HUDEP-2 (cell line): ENCODE data around the gene UNCX.

ENCODE experiments used
- DNase-seq, 76 experiments: peaks; one replicate each; lab custom pipeline; 2025; ENCODE audit not compliant: unreplicated experiment in 76 of 76; lab: John Stamatoyannopoulos, UW

Gene UNCX

DNA sequence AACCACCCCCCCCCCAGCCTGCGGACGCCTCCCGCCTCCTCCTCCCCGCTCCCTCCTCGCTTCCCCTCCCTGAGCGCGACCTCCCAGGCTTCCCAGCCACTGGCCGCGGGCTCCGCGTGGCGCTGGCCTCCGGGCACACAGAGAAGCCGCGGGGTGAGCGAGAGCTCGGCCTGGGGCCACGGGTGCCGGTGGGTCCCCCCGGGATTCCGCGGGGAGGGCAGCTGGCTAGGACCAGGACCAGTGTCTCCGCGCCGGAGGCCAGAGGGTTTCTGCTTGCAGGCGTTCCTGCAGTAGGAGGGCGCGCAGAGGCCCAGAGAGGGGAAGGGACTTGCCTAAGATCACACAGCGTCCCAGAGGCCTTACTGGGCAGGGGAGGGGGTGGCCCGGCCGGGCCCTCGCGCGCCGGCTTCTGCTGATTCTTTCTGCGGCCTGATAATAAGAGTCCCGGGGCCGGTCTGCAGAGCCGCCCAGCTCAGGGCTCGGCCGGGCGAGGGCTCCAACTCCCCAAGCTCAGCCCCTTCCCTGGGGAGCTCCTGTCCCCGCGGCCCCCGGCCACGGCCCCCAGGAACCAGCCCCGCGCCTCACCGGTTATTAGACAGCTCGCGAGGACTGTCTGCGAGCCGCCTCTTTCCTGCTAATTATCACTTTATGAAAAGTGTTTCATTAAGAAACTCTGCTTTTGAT lies 10.1 kb downstream of the UNCX start:
- no peak for DNase-seq

DNA sequence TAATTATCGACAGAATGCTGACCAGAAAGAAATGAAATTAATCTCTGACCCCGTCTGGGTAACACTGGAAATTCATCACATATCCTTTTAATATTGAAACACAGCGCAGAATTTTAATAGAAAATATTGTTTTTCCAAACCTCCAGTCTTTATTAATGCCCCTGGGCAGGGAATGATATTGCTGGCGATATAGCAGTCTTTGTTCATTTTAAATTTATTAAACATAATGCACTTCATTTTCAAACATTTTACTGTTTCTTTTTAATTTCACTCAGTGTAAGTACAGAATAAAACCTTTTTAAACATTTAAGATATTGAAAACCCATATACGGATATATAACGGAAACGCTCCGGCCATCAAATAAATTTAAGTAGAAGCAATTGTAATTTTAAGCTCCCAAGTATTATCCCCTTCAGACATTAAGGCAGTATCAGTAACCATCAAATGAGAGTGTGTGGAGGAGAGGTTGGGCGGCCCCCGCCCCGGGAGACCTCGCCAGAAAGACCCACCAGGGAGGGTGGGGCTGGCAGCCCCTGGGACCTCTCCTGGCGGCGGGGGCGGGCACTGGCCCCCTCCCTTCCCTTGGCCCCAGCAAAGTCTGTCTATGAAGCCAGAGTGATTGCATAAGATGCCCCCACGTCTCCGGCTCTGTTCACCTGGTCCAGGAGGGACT lies 10.8 kb downstream of the UNCX start:
- no peak for DNase-seq

DNA sequence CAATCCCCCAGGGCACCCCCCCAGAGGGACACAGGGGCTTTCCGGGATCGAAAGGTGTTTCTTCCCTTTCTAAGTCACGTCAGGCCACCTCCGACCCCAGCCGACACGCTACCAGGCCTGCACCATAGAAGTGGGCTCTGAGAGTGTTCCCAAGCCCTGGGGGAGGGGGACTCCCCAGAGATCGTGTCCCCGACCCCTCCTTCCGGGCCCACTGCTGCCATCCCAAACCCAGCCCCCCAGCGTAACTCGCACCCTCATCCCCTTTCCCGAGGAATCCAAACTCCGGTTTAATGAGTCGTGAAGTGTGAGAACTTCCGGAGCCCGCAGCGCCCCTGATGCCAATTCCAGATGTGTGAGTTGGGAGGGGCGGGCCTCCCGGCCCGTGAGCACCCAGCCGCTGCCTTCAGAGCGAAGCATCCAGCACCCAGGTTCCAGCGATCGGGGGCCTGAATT lies 11.3 kb downstream of the UNCX start:
- DNase-seq, result no peak

DNA sequence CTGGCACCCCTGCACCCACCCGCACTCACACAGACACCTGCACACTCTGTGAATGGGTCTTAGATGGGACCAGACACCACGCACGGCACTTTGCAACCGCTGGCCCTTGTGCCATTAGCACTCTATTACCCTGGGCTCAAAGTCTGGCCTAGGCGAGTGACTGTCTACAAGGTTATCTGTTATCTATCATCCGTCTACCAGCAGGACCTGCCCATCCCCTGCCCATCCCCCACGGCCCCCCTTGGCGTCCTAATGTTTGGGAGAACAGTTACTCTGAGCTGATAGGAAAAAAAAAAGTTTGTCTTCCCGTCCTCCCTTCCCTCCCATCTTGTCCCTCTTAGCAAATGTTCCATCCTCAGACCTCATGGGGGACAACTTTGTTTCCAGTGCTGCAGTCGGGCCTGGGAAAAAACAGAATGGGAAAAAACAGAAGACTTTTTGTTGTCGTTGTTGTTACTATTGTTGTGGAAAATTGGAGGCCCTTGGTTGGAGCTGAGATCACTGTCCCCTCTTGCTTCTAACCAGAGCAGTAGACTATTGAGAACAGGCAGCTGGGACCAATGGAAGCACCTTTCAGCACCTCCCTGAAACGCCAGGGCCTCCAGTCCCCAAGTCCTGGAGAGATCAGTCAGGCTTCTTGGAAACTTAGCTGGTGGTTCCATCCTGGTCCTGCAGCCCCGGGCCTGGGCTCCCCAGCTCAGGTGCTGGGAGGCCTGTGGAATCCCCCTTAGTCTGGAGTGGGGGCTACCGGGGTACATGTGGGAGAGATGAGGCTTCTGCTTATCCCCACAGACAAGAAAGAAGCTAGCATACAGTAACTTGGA lies 12.2 kb downstream of the UNCX start:
- no peak for DNase-seq

DNA sequence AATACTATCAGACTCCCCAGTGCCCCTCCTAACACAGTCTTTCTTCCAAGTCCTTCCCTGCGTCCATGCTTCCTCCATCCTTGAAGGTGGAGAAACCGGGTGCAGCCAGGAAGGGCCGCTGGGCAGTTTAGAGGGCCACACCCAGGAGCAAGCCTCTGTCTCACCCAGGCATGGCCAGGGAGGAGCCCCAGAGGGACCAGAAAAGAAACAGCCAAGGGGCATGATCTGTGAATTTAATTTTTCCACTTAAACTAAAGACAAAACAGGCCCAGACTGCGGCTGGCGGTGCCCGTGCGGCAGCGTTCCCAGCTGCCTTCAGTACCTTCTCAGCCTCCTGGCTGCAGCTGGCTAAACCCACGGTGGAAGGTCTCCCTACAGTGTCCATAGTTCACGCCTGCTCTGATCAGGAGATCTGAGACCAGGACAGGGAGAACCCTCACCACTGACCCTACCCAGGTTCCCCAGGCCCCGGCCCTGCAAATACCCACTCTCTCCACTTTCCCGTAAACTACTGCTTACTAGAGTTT lies 12.9 kb downstream of the UNCX start:
- no peak for DNase-seq

DNA sequence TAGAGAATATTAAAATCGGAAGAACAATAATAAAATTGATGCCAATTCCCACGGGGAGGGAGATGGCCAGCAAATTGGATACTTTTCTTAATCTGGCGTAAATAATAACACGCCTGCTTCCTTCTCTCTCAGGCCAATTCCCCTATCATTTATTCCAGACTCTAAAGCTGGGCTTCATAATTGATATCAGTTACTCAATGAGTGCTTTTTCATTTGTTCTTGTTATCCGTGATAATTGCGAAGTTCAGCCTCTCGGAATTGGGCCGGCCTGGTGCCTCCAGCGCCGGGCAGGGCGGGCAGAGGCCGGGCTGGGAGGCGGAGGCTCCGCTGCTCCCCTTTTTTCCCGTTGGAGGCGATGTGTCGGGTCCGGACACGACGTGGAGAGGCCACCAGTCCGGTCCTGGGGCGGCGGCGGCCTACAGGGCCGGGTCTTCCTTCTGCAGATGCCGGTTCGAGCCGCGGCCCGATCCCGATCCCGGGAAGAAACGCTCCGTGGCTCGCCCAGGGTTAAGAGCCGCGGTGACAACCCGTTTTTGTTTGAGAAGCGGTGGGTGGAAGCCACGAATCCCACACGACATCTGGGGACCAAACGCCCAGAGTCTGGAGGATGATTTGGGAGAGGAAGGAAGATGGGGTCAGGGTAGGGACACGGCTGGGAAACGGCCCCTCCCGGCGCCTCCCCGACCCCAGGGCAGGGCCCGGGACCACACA lies 13.6 kb downstream of the UNCX start:
- no peak for DNase-seq

DNA sequence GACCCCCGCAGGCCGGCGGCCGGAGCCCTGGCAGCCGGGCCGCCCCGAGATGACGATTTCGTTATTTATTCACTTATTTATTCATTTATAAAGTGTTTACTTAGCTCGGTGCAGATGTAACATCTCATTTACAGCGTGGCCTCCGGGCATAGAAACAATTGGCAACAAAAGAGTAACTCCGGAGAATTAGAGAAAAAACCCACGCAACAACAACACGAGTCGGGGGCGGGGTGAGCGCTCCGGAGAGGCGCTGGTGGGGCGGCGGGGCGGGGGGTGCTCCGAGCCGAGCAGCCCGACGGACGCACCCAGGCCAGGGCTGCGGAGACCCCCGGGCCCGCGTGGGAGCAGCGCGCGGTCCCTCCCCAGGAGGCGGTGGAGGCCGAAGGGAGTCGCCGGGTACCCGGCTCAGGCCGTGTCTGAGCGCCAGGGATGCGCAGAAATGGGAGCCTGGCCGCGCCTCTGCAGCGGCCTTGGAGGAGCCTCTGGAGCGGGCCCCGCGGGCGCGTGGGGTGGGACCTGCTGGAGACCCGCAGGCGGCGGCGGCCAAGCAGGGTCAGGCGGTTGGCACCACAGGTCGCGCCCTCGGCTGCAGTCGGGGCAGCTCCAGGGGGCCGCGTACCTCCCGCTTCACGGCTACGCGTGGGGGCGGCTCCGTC lies 14.3 kb downstream of the UNCX start:
- DNase-seq, result no peak

DNA sequence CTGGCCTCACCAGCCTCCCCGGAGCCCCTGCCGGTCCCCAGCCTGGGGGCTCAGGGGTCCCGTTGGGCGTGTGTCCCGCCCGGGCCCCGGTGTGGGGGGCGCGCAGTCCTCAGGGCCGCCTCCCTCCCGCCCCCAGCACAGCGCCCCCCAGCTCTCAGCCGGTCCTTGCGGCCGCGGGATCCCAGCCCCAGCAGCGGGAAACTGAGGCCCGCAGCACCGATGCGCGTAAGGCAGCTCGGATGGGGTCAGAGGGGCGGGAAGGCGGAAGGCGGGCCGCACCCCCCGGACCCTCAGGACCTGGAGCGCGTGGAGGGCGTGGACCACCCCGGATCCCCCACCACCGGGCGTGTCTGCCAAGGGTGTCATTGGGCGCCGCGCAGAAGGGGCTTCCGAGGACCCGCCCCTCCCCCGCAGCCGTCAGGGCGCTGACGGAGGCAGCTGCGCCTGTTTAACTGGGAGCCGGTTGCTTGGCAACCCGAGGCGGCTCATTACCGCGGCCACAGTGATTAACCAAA lies 14.9 kb downstream of the UNCX start:
- DNase-seq, result no peak

DNA sequence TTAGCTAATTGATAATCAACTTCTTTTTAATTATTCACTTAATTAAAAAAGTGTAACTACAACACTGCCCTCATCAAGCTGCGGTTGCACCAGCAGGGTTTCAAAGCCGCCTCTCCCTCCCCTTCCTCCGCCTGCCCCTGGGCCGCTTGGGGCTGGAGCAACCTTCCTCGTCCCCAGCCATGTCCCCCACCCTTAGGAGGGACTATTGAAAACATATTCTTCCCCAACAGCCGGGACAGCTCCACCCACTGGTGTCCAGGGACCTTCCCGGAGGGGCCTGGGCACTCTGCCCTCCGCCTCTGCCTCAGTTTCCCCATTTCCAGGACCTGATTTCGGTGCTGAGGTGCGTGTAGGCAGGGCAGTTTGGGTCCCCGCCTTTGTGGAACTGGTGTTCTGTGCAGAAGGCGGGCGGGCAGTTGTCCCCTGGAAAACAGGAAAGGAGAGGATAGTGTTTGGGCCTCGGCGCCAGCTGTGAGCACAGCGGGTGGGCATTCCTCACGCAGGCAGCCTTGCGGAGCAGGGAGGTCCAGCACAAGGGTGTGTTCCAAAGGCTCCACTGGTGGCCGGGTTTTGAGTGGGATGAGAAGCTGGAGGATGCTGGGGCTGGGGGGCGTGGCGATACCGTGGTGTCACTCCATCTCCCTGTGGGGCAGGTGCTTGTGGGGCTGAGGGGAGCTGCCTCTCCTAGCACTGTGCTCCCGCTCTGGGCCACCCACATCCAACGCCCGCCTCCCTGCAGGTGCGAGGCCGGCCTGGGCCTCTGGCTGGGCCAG lies 15.7 kb downstream of the UNCX start:
- no peak for DNase-seq

DNA sequence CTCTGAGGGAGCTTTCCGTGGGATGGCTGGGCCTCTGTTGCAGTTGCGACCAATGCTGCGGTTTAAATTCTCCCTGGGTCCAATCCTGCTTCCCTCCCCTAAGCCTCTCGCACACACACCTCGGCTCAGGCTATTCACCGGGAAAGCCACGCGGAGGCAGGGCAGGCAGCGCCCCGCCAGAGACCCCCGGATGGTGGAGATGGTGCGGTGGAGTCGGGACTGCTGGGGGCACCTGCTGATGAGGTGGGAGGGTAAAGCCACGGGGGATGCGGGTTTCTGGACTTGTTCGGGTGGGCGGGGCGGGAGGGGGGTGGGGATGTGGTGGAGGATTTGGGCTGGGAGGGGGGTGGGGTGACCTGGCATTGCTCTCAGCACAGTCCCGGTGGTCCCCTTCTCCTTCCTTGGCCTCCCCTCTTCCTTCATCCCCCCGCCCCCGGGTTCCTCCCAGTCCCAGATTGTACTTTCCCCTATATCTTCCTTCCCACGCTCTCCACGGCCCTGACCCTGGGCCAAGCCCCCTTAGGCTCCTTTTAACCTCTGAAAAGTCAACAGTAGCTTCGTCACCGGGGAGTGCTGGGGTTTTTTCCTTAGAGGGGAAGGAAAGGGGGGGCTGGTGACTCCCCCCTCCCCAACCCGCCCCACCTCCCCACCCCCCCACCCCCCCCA lies 16.4 kb downstream of the UNCX start:
- no peak for DNase-seq

DNA sequence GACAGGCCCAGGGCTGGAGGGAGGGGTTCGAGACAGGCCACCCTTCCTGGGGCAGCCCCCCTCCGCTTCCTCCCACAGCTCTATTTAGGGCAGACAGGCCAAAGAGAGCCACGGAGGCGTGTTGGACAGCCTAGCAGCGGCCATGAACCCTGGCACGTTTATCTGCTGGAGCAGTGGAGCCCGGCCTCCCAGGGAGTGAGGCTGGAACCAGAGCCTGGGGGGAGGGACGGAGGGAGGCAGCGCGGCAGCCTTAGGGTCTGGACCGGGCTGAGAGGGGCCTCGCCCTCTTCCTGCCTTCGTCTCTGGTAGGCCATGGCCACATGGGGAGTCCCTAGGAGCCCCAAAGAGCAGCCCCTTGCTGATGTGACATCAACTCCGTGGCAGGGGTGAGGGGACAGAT lies 17.1 kb downstream of the UNCX start:
- DNase-seq, result no peak

DNA sequence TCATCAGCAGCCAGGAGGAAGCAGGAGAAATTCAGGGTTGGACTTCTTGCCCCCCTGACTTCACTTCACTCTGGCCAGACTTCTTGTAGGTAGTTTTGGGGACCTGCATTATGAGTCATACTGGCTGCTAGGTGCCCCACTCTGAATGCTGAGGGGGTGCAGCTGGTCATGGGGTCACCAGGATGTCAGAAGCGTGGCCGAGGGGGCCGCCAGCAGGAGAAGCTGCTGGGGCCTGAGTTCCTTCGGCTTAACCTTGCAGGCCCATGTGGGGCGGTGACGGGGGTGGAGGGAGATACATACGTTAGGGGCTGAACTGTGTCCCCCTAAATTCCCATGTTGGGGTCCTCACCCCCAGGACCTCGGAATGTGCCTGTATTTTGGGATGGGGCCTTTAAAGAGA lies 18.2 kb downstream of the UNCX start:
- DNase-seq, result no peak

DNA sequence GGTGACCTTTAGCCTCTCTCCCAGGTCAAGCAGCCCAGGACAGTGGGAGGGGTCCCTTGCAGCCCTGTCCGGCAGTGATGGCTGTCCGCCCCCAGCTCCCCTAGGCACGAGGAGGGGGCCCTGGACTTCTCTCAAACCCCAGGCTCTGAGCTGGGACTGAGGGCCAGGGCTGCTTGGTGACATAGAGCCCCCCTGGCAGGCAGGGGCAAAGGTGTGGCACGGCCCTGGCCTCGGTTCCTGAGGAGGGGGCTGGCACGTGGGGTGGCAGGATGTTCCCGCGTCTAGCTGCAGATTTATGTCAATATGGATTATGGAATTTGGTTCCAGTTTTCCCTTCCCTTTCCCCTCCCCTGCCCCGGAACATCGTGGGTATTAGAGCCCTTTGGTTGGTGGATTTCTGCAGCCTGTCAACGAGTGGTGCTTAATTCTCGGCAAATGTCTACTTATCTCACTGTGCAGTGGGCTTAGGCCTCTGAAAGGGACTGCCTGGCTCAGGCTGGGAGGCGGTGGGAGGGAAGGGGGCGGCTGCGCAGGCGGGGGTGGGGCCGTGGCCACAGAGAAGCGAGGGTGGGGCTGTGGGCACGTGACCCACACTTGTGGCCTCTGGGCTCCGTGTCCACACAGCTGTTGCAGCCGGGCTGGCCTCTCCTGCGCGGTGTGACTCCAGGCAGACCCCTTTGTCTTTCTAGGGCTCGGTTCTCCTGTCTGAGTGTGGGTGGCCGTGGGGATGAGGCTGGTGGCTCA lies 19.3 kb downstream of the UNCX start:
- no peak for DNase-seq

DNA sequence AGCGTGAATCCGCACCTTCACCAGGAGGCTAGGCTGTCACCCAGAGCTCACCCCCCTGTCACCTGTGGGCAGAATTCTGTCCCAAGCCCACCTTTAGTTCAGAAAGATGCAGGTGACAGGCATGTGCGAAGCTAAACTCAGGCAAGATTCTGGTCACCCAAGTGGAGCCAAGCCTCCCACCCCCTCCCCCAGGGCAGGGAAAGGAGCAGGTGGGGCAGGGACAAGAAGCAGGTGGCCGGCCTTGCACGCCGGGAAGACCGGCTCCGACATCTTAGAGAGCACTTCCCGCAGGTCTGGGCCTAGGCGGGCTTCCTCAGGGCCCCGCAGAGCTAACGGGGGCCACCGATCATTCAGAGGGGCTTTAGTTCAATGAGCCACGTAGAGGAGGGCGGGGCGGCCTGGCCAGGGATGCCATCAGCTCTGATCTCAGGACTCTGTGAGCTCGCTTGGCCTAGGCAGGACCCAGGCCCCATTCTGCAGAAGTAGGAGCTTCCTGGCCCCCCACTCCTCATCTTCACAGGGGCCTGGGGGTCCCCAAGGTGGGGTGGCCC lies 19.9 kb downstream of the UNCX start:
- no peak for DNase-seq

DNA sequence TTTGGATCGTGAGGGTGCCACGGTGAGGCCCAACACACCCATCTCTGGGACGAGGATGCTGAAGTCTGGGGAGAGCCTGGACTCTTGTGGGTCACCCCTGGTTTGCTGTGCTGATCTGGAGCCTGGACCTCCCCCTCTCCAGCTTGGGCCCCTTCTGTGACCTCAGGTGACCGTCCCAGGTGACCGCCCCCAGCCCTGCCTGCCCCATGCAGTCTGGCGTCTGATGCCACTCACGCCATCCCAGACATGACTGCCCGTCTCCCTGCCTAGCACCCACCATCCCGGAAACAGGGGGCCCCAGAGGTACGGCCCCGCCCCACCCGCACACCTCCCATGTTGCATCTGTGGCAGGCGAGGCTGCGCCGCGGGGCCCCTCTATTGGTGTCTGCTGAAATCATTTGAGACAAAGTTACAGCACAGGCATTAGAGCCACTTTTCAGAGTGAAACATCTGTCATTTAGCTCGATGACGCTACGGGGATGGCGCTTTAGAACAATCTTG lies 21.1 kb downstream of the UNCX start:
- no peak for DNase-seq

DNA sequence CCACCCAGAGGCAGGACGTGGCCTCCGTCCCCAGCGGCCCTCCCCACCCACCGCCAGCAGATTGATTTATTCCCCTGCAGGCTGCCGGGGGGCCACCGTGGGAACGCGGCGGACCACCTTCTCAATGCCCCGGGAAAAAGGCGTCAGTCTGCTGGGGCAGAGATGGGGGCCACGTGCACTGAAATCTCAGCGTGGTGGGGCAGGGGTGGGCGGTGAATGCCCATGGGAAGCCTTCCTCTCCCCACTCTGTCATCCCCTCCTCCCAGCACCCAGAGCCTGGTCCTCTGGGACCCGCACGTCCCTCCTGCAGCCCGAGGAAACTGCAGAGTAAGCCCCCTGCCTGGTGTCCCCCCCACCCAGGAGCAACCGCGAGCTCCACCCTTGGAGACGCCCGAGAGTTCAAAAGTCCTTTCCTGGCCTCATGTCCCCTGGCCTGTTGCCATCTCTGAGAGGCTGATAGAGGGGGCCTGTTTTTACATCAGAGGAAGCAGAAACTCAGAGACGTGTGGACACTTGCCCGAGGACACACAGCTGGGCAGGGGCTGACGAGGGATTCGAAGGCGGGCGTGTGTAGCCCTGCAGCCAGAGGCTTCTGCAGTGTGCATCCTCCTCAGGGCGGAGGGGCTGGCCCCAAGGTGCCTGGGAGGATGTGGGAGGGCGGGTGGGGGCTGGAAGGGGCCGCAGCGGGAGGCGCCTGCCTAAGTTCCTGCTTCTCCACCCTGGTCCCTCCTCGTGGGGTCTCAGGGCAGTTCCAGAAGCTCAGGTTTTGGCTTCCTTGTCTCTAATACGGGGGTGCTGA lies 21.8 kb downstream of the UNCX start:
- no peak for DNase-seq
